A549 (cell line): Measurements from ENCODE around the gene TSPO2. TPM values are rescaled to one million over a fixed set of nuclear protein-coding genes. Genes with fewer than 3 reads are reported as not detected.

Experiments used
- ATAC-seq, 2 experiments: fragments of 200-7000 bp in 1 of 2; fragments of >200 bp in 1 of 2; cut with Nextera tagmentation in 1 of 2; cut with Tn5 transposase in 1 of 2; 3 replicates each; pipeline versions ENCODE4 v1.8.0 to v1.9.1; 2018 to 2020; ENCODE audit warnings: mild to moderate bottlenecking in 1 of 2, moderate library complexity in 1 of 2
- CTCF ChIA-PET: fragments of 300-600 bp; sonication (Branson Sonifier 250); formaldehyde crosslinking; extraction: SDS; loops from one replicate; lab custom pipeline; 2021; ENCODE audit warnings: antibody characterized with exemption, inconsistent platforms; lab: Yijun Ruan, JAX
- POLR2A ChIA-PET: fragments of 350-600 bp; formaldehyde crosslinking; extraction: SDS; loops from one replicate; lab custom pipeline; 2021; ENCODE audit warnings: antibody characterized with exemption, inconsistent platforms; lab: Yijun Ruan, JAX
- DNase-seq, 2 experiments: peaks; one replicate each; pipeline versions ENCODE4 v3.0.0 to v3.0.0-alpha.2; 2011 to 2016; ENCODE audit warnings: low read depth in 1 of 2, low spot score in 1 of 2
- FAIRE-seq: peaks from 2 replicates; lab custom pipeline; 2011; peaks lifted over from hg19 to GRCh38; lab: Jason Lieb, UNC
- H3K27ac ChIP-seq, 2 experiments: fragments of >200 bp; sonication (Bioruptor Twin); formaldehyde crosslinking; 3 replicates each; pipeline ENCODE4 v1.5.1; 2016 to 2017
- H3K4me1 ChIP-seq: fragments of >200 bp; sonication (Bioruptor Twin); formaldehyde crosslinking; 3 replicates; pipeline ENCODE4 v1.6.1; 2016
- H3K4me2 ChIP-seq: fragments of >200 bp; sonication (Bioruptor Twin); formaldehyde crosslinking; 3 replicates; pipeline ENCODE4 v1.6.1; 2016
- H3K4me3 ChIP-seq: fragments of >200 bp; sonication (Bioruptor Twin); formaldehyde crosslinking; 3 replicates; pipeline ENCODE4 v1.5.1; 2016
- H3K9me3 ChIP-seq: fragments of >200 bp; sonication (Bioruptor Twin); formaldehyde crosslinking; 3 replicates; pipeline ENCODE4 v1.6.1; 2016
- ATOH8 ChIP-seq: fragments of 250-450 bp; sonication (Bioruptor Pico); IDR thresholded peaks from 2 replicates; pipeline ENCODE4 v1.5.0; 2020; ENCODE audit warnings: low read depth, mild to moderate bottlenecking, moderate library complexity
- BHLHE40 ChIP-seq: IDR thresholded peaks from 2 replicates; pipeline ENCODE4 v1.6.1; 2012; ENCODE audit warnings: low read depth, low read length, inconsistent platforms
- ELK1 ChIP-seq: fragments of 150-350 bp; IDR thresholded peaks from 2 replicates; pipeline ENCODE4 v1.6.1; 2014; ENCODE audit warnings: low read depth, mild to moderate bottlenecking, low read length
- FOSB ChIP-seq: fragments of 250-450 bp; sonication (Bioruptor Pico); IDR thresholded peaks from 2 replicates; pipeline ENCODE4 v1.5.0; 2020; ENCODE audit warnings: mild to moderate bottlenecking, moderate library complexity
- GATA3 ChIP-seq: IDR thresholded peaks from 2 replicates; pipeline ENCODE4 v1.6.1; 2012; ENCODE audit warnings: borderline replicate concordance
- HEYL ChIP-seq: fragments of 250-450 bp; sonication (Bioruptor Pico); IDR thresholded peaks from 2 replicates; pipeline ENCODE4 v1.8.0; 2021; ENCODE audit warnings: mild to moderate bottlenecking, moderate library complexity
- HOXA7 ChIP-seq: fragments of 250-450 bp; sonication (Bioruptor Pico); IDR thresholded peaks from 2 replicates; pipeline ENCODE4 v1.5.0; 2020; ENCODE audit warnings: mild to moderate bottlenecking, moderate library complexity
- KDM1A ChIP-seq: fragments of 200-600 bp; sonication (generic); IDR thresholded peaks from 2 replicates; pipeline ENCODE4 v1.6.1; 2016; ENCODE audit warnings: low read depth, mild to moderate bottlenecking
- NFE2L2 ChIP-seq: fragments of 150-350 bp; conservative IDR thresholded peaks from 2 replicates; pipeline ENCODE4 v1.6.1; 2014; ENCODE audit warnings: low read length
- RAD21 ChIP-seq, 2 experiments: fragments of >200 bp in 1 of 2; sonication (Bioruptor Twin) in 1 of 2; formaldehyde crosslinking in 1 of 2; IDR thresholded peaks in 1 of 2; conservative IDR thresholded peaks in 1 of 2; 2 replicates in 1 of 2; 3 replicates in 1 of 2; pipeline ENCODE4 v1.6.1; 2012 to 2018; ENCODE audit warnings: inconsistent platforms in 1 of 2
- SMC3 ChIP-seq: fragments of >200 bp; sonication (Bioruptor Twin); formaldehyde crosslinking; IDR thresholded peaks from 3 replicates; pipeline ENCODE4 v1.6.1; 2018; ENCODE audit warnings: inconsistent platforms
- SREBF2 ChIP-seq: fragments of 450-650 bp; IDR thresholded peaks from 2 replicates; pipeline ENCODE4 v1.6.1; 2014; ENCODE audit warnings: mild to moderate bottlenecking, moderate library complexity
- TFCP2L1 ChIP-seq: fragments of 250-450 bp; sonication (Bioruptor Pico); IDR thresholded peaks from 2 replicates; pipeline ENCODE4 v1.5.0; 2021; ENCODE audit warnings: mild to moderate bottlenecking
- ZFP36 ChIP-seq: fragments of 450-650 bp; IDR thresholded peaks from 2 replicates; pipeline ENCODE4 v1.6.1; 2014; ENCODE audit warnings: borderline replicate concordance; ENCODE audit not compliant: partially characterized antibody
- ZNF302 ChIP-seq: fragments of 250-450 bp; sonication (Bioruptor Pico); IDR thresholded peaks from 2 replicates; pipeline ENCODE4 v1.9.0; 2021; ENCODE audit warnings: inconsistent platforms, mild to moderate bottlenecking, moderate library complexity
- WGBS: methylation state at CpG from one replicate; pipeline ENCODE4 v1.1.6; 2017; ENCODE audit errors: missing lambda C conversion rate; 5-methylcytosine and 5-hydroxymethylcytosine counted together
- polyA plus RNA-seq, 4 experiments: library from polyadenylated mRNA; depleted of rRNA in 3 of 4; stranded (reverse); fragments of >200 nt; fragmentation: RNase III in 1 of 4; extraction: RNeasy Plus Mini Kit Qiagen cat#74134 plus additional on column Dnase treatment in 1 of 4; gene quantifications; 2 replicates in 3 of 4; 3 replicates in 1 of 4; pipeline ENCODE4 v1.2.3, GENCODE V29; 2011 to 2017
- TF ChIP-seq, protein P1 (sequence below): fragments of >200 bp; sonication (Bioruptor Twin); formaldehyde crosslinking; IDR thresholded peaks from 3 replicates; pipeline ENCODE4 v1.5.1; 2016

The TSPO2 gene
- polyA plus RNA-seq, 2 of the 4 experiments (the other 2 are of a cell fraction): not detected

DNA sequence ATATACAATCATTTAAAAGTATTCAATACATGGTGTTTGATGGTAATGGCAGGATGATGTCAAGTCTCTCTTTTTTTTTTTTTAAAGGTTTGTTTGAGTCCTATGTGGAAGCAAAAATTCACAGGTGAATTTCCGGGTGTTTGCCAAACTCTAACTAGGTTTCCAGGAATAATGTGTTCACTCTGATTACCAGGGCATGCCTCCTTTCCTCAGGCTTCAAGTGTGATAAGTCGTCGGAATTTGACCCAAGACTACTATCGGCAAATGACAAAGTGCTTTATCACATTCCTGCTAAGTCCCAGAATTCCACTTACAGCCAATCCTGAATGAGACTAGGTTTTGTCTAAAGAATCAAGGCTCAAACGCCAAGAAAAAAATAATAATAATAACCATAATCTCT, 22.6 kb downstream of the TSPO2 start:
- POLR2A ChIA-PET: no interaction called here
- no peak overlapping the region for H3K4me3 ChIP-seq
- no peak for ATAC-seq
- H3K27ac ChIP-seq: no peak overlapping the region
- FAIRE-seq: no peak
- 82% methylated on average over 5 of the region's 5 CpGs for WGBS
- CTCF ChIA-PET: no interaction called here
- H3K4me1 ChIP-seq: peaks cover 6% of the 10 kb centered on the region; the same call in 2 of the 3 replicates
- no peak overlapping the region for H3K4me2 ChIP-seq
- no peak for DNase-seq
- H3K9me3 ChIP-seq: no peaks in the 10 kb centered on the region
- TF ChIP-seq FOSB (CRISPR knock-in tag): no peak
- no peak for TF ChIP-seq ELK1
- TF ChIP-seq, protein P1, sequence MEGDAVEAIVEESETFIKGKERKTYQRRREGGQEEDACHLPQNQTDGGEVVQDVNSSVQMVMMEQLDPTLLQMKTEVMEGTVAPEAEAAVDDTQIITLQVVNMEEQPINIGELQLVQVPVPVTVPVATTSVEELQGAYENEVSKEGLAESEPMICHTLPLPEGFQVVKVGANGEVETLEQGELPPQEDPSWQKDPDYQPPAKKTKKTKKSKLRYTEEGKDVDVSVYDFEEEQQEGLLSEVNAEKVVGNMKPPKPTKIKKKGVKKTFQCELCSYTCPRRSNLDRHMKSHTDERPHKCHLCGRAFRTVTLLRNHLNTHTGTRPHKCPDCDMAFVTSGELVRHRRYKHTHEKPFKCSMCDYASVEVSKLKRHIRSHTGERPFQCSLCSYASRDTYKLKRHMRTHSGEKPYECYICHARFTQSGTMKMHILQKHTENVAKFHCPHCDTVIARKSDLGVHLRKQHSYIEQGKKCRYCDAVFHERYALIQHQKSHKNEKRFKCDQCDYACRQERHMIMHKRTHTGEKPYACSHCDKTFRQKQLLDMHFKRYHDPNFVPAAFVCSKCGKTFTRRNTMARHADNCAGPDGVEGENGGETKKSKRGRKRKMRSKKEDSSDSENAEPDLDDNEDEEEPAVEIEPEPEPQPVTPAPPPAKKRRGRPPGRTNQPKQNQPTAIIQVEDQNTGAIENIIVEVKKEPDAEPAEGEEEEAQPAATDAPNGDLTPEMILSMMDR: no peak
- TF ChIP-seq ATOH8: no peak
- no peak for TF ChIP-seq NFE2L2
- no peak for TF ChIP-seq ZNF302
- TF ChIP-seq GATA3: no peak
- no peak for TF ChIP-seq ZFP36
- no peak for TF ChIP-seq TFCP2L1 (CRISPR knock-in tag)
- no peak for TF ChIP-seq KDM1A

- FAIRE-seq (no peak), DNase-seq (no peak), ATAC-seq (no peak)
- peaks cover 3% of the 10 kb centered on the region; the same call in 1 of the 3 replicates for H3K4me1 ChIP-seq
- H3K4me2 ChIP-seq: no peak overlapping the region
- ChIA-PET CTCF (interaction anchor here (0.6 to 1.1 kb wide), 6 partner anchors 9 to 676 kb away, joined by 3 to 5 read pairs (median 4); no protein-coding TSS in a partner anchor), POLR2A (no interaction called here)
- H3K9me3 ChIP-seq: no peaks in the 10 kb centered on the region
- H3K4me3 ChIP-seq: no peak overlapping the region
- H3K27ac ChIP-seq: no peak overlapping the region
- 90% methylated on average over 2 of the region's 2 CpGs for WGBS
- TF ChIP-seq HEYL (CRISPR knock-in tag) (no peak), ZNF302 (no peak), SREBF2 (no peak), HOXA7 (CRISPR knock-in tag) (no peak), BHLHE40 (no peak)
Observed at GRCh38 chr6:41065550-41066026, 23.3 kb downstream of the TSPO2 start.

- no peak for FAIRE-seq
- peaks cover 9% of the 10 kb centered on the region; the same call in 2 of the 3 replicates for H3K4me1 ChIP-seq
- H3K27ac ChIP-seq: no peak overlapping the region
- WGBS: 33% methylated on average over 3 of the region's 3 CpGs
- peak; percentile 75 to 78 for TF ChIP-seq RAD21 (conservative IDR thresholded peaks at IDR 0.05 in 1 of 2, IDR thresholded peaks at IDR 0.05 in 1 of 2)
- peak; percentile 63 for TF ChIP-seq SMC3
- TF ChIP-seq ATOH8: no peak
- TF ChIP-seq, protein P1: peak; percentile 84
- peak; percentile 10 to 77 for DNase-seq
- ChIA-PET POLR2A (no interaction called here), CTCF (interaction anchor here (0.7 to 1.5 kb wide), 4 partner anchors 9 to 178 kb away, joined by 3 to 6 read pairs (median 4); no protein-coding TSS in a partner anchor)
- ATAC-seq: peak in 1 of 2 experiments; percentile 39; a peak in 2 of 6 replicates
- no peaks in the 10 kb centered on the region for H3K9me3 ChIP-seq
- no peak overlapping the region for H3K4me3 ChIP-seq
- H3K4me2 ChIP-seq: no peak overlapping the region
Observed at GRCh38 chr6:41066867-41067304, 24.6 kb downstream of the TSPO2 start.
